MCF 10A (cell line): ENCODE data around the gene RAD18. TPM values are rescaled to one million over a fixed set of nuclear protein-coding genes. Genes with fewer than 3 reads are reported as not detected.
A peak's percentile ranks its signal among the peaks of the same experiment; 100 is the strongest.

Experiments
- BruUV-seq: library from RNA; stranded (reverse); fragments of 400-500 nt; replicated peaks from 2 replicates; lab custom pipeline; 2021; lab: Mats Ljungman, UMichigan
- CTCF ChIA-PET: fragments of 300-600 bp; sonication (Branson Sonifier 250); formaldehyde crosslinking; extraction: SDS; loops from one replicate; lab custom pipeline; 2021; ENCODE audit warnings: antibody characterized with exemption, inconsistent platforms; lab: Yijun Ruan, JAX
- POLR2A ChIA-PET: fragments of 300-600, 350-650 bp; sonication (Branson Sonifier 250); formaldehyde crosslinking; extraction: SDS; loops from one replicate; lab custom pipeline; 2020; ENCODE audit warnings: antibody characterized with exemption, inconsistent platforms; lab: Yijun Ruan, JAX
- DNase-seq: peaks from one replicate; pipeline ENCODE4 v3.0.0-alpha.2; 2018; ENCODE audit not compliant: unreplicated experiment
- H3K27ac Mint-ChIP-seq: one replicate; pipeline ENCODE4 v1.8.0; 2022; ENCODE audit warnings: mild to moderate bottlenecking, low read depth, mixed read lengths; ENCODE audit not compliant: unreplicated experiment
- H3K27me3 Mint-ChIP-seq: one replicate; pipeline ENCODE4 v1.8.0; 2022; ENCODE audit warnings: mixed read lengths; ENCODE audit not compliant: insufficient read depth, unreplicated experiment
- H3K36me3 Mint-ChIP-seq: one replicate; pipeline ENCODE4 v1.8.0; 2022; ENCODE audit warnings: mild to moderate bottlenecking, moderate library complexity, mixed read lengths; ENCODE audit not compliant: insufficient read depth, unreplicated experiment
- H3K4me1 Mint-ChIP-seq: one replicate; pipeline ENCODE4 v1.8.0; 2022; ENCODE audit warnings: mixed read lengths; ENCODE audit not compliant: insufficient read depth, unreplicated experiment
- H3K4me3 Mint-ChIP-seq: one replicate; pipeline ENCODE4 v1.8.0; 2022; ENCODE audit warnings: mild to moderate bottlenecking, moderate library complexity, mixed read lengths; ENCODE audit not compliant: unreplicated experiment
- H3K9me3 Mint-ChIP-seq: one replicate; pipeline ENCODE4 v1.8.0; 2022; ENCODE audit warnings: mixed read lengths; ENCODE audit not compliant: unreplicated experiment
- CTCF ChIP-seq: fragments of 200-600 bp; IDR thresholded peaks from one replicate; pipeline ENCODE4 v1.8.0; 2022; ENCODE audit warnings: antibody characterized with exemption, mild to moderate bottlenecking; ENCODE audit not compliant: unreplicated experiment
- intact Hi-C: fragments of 100-400 bp; cut with micrococcal nuclease; formaldehyde crosslinking; loops from 2 replicates; pipeline ENCODE4 v1.14.1; 2022
- total RNA-seq: library from RNA; stranded (reverse); gene quantifications from 2 replicates; pipeline ENCODE4 v1.2.3, GENCODE V29; 2022

RAD18 gene
- total RNA-seq, 1 experiment from 2014 or later: 29.1 TPM

GRCh38 chr3:8870134-8870533 is 93.1 kb downstream of the RAD18 start:
- no peaks in the 10 kb centered on the region for H3K9me3 Mint-ChIP-seq
- peaks cover 27% of the 10 kb centered on the region for H3K4me1 Mint-ChIP-seq
- peak overlapping the region; percentile 92 for H3K27ac Mint-ChIP-seq
- no peaks in the 10 kb centered on the region for H3K36me3 Mint-ChIP-seq
- ChIA-PET POLR2A (no interaction called here), CTCF (no interaction called here)
- DNase-seq: no peak
- BruUV-seq: TSS peak; percentile 27
- no peak overlapping the region for H3K4me3 Mint-ChIP-seq
- TF ChIP-seq CTCF: no peak
- no peaks in the 10 kb centered on the region for H3K27me3 Mint-ChIP-seq
- intact Hi-C loops: no loop called here

GRCh38 chr3:8869613-8870012 is 93.7 kb downstream of the RAD18 start:
- no peak for TF ChIP-seq CTCF
- H3K4me1 Mint-ChIP-seq: peaks cover 27% of the 10 kb centered on the region
- H3K27ac Mint-ChIP-seq: peak overlapping the region; percentile 92
- no peaks in the 10 kb centered on the region for H3K9me3 Mint-ChIP-seq
- no peaks in the 10 kb centered on the region for H3K27me3 Mint-ChIP-seq
- intact Hi-C loops: loop anchor here (10.0 kb wide), 1 partner anchor 95 kb away; no protein-coding TSS in a partner anchor
- BruUV-seq: no TSS peak
- no peaks in the 10 kb centered on the region for H3K36me3 Mint-ChIP-seq
- DNase-seq: peak; percentile 89
- ChIA-PET CTCF (interaction anchor here (0.6 to 1.4 kb wide), 2 partner anchors 101 to 1250 kb away, joined by 3 to 7 read pairs; partner anchors contain the start of gene OXTR), POLR2A (interaction anchor here (1.0 kb wide), 1 partner anchor 10 kb away, joined by 3 read pairs; no protein-coding TSS in a partner anchor)
- H3K4me3 Mint-ChIP-seq: no peak overlapping the region

GRCh38 chr3:8868996-8869395 is 94.3 kb downstream of the RAD18 start:
- peaks cover 24% of the 10 kb centered on the region for H3K4me1 Mint-ChIP-seq
- H3K36me3 Mint-ChIP-seq: no peaks in the 10 kb centered on the region
- no peak for TF ChIP-seq CTCF
- no peaks in the 10 kb centered on the region for H3K9me3 Mint-ChIP-seq
- peak overlapping the region; percentile 92 for H3K27ac Mint-ChIP-seq
- H3K4me3 Mint-ChIP-seq: no peak overlapping the region
- no TSS peak for BruUV-seq
- POLR2A ChIA-PET: interaction anchor here (0.8 to 1.0 kb wide), 2 partner anchors 11 to 93 kb away, joined by 3 read pairs; no protein-coding TSS in a partner anchor
- CTCF ChIA-PET: interaction anchor here (0.6 to 1.4 kb wide), 2 partner anchors 100 to 1250 kb away, joined by 3 to 7 read pairs; partner anchors contain the start of gene OXTR
- DNase-seq: no peak
- no peaks in the 10 kb centered on the region for H3K27me3 Mint-ChIP-seq
- intact Hi-C loops: loop anchor here (10.0 kb wide), 1 partner anchor 94 kb away; no protein-coding TSS in a partner anchor

- TF ChIP-seq CTCF: no peak
- DNase-seq: no peak
- H3K4me1 Mint-ChIP-seq: peaks cover 20% of the 10 kb centered on the region
- no peaks in the 10 kb centered on the region for H3K9me3 Mint-ChIP-seq
- no peaks in the 10 kb centered on the region for H3K27me3 Mint-ChIP-seq
- H3K27ac Mint-ChIP-seq: no peak overlapping the region
- no peak overlapping the region for H3K4me3 Mint-ChIP-seq
- ChIA-PET POLR2A (interaction anchor here (0.6 kb wide), 1 partner anchor 271 kb away, joined by 3 read pairs; no protein-coding TSS in a partner anchor), CTCF (interaction anchor here (0.6 to 0.8 kb wide), 2 partner anchors 98 kb away, joined by 3 to 4 read pairs; partner anchors contain the start of gene OXTR)
- intact Hi-C loops: loop anchor here (10.0 kb wide), 1 partner anchor 93 kb away; no protein-coding TSS in a partner anchor
- BruUV-seq: no TSS peak
- H3K36me3 Mint-ChIP-seq: no peaks in the 10 kb centered on the region
Measured at GRCh38 chr3:8867646-8868045, 95.6 kb downstream of the RAD18 start.
